HCT116 (cell line): ENCODE measurements around the gene RNF166. TPM values are rescaled to one million over a fixed set of nuclear protein-coding genes. Genes with fewer than 3 reads are reported as not detected.

Source experiments
- ATAC-seq: fragments of 200-7000 bp; cut with Tn5 transposase; 2 replicates; pipeline ENCODE4 v1.9.1; 2020; ENCODE audit warnings: mild to moderate bottlenecking, moderate library complexity
- BruUV-seq: library from RNA; stranded (reverse); fragments of 400-500 nt; replicated peaks from 2 replicates; lab custom pipeline; 2021; lab: Mats Ljungman, UMichigan
- CTCF ChIA-PET: fragments of 300-600 bp; sonication (Branson Sonifier 250); formaldehyde crosslinking; loops from one replicate; lab custom pipeline; 2021; ENCODE audit warnings: antibody characterized with exemption; lab: Charles Lee
- POLR2A ChIA-PET: fragments of 300-600, 350-600 bp; sonication (Branson Sonifier 250); formaldehyde crosslinking; loops from one replicate; lab custom pipeline; 2021; ENCODE audit warnings: antibody characterized with exemption; lab: Charles Lee
- RAD21 ChIA-PET, 2 experiments: fragments of 300-600 bp; sonication (Branson Sonifier 250); formaldehyde crosslinking; loops; one replicate each; lab custom pipeline; 2023; ENCODE audit warnings: low total read pairs in 2 of 2; ENCODE audit not compliant: uncharacterized antibody in 2 of 2, unreplicated experiment in 2 of 2, low non-redundant PET in 1 of 2; lab: Charles Lee
- DNase-seq: peaks from one replicate; pipeline ENCODE4 v3.0.0-alpha.2; 2010; ENCODE audit warnings: low read depth, low spot score
- H2AFZ ChIP-seq: fragments of 200-600 bp; shearing (Covaris generic), sonication (generic); 2 replicates; pipeline ENCODE4 v1.6.1; 2017; ENCODE audit warnings: low read depth, mixed run types, mixed read lengths, antibody characterized with exemption, low read length; ENCODE audit not compliant: poor library complexity, severe bottlenecking
- H3K27ac ChIP-seq: 2 replicates; pipeline ENCODE4 v1.5.1; 2012; ENCODE audit warnings: low read depth, low read length
- H3K27me3 ChIP-seq: fragments of 200-600 bp; sonication (generic); 2 replicates; pipeline ENCODE4 v1.6.1; 2016; ENCODE audit warnings: mixed run types, low read length, mixed read lengths; ENCODE audit not compliant: insufficient read depth
- H3K36me3 ChIP-seq, 2 experiments: fragments of 200-500 bp in 1 of 2; fragments of 200-600 bp in 1 of 2; sonication (Bioruptor generic) in 1 of 2; sonication (generic) in 1 of 2; 2 replicates each; pipeline versions ENCODE4 v1.5.1 to v1.6.1; 2014 to 2016; ENCODE audit warnings: low read length in 2 of 2, inconsistent platforms in 1 of 2, mixed read lengths in 1 of 2, mixed run types in 1 of 2; ENCODE audit not compliant: insufficient read depth in 2 of 2, control insufficient read depth in 1 of 2
- H3K4me1 ChIP-seq, 2 experiments: fragments of 200-600 bp in 1 of 2; sonication (generic) in 1 of 2; 2 replicates each; pipeline versions ENCODE4 v1.5.1 to v1.6.1; 2012 to 2017; ENCODE audit warnings: low read length in 2 of 2, inconsistent platforms in 1 of 2, mild to moderate bottlenecking in 1 of 2, mixed read lengths in 1 of 2, mixed run types in 1 of 2, moderate library complexity in 1 of 2; ENCODE audit not compliant: insufficient read depth in 2 of 2, control insufficient read depth in 1 of 2
- H3K4me2 ChIP-seq: fragments of 200-600 bp; sonication (generic); 2 replicates; pipeline ENCODE4 v1.6.1; 2017; ENCODE audit warnings: mixed run types, low read length, mixed read lengths
- H3K4me3 ChIP-seq, 2 experiments: fragments of 200-600 bp in 1 of 2; sonication (generic) in 1 of 2; replicated peaks in 1 of 2; 2 replicates each; pipeline ENCODE4 v1.5.1; 2011 to 2016; ENCODE audit warnings: low read length in 2 of 2, control low read depth in 1 of 2, low read depth in 1 of 2, mild to moderate bottlenecking in 1 of 2, mixed read lengths in 1 of 2, mixed run types in 1 of 2
- H3K79me2 ChIP-seq: fragments of 200-600 bp; sonication (generic); 2 replicates; pipeline ENCODE4 v1.6.1; 2017; ENCODE audit warnings: mild to moderate bottlenecking, mixed run types, low read length, moderate library complexity, mixed read lengths; ENCODE audit not compliant: insufficient read depth
- H3K9ac ChIP-seq: fragments of 200-600 bp; sonication (generic); 2 replicates; pipeline ENCODE4 v1.6.1; 2016; ENCODE audit warnings: low read length, mixed read lengths
- H3K9me2 ChIP-seq: fragments of 200-600 bp; sonication (generic), shearing (Covaris generic); 2 replicates; pipeline ENCODE4 v1.6.1; 2017; ENCODE audit warnings: mixed run types, mild to moderate bottlenecking, moderate library complexity; ENCODE audit not compliant: insufficient read depth
- H3K9me3 ChIP-seq, 2 experiments: fragments of 200-500 bp in 1 of 2; fragments of 200-600 bp in 1 of 2; sonication (Bioruptor generic) in 1 of 2; sonication (generic) in 1 of 2; 2 replicates each; pipeline ENCODE4 v1.6.1; 2014 to 2017; ENCODE audit warnings: low read length in 2 of 2, mixed read lengths in 2 of 2, inconsistent platforms in 1 of 2, low read depth in 1 of 2, mild to moderate bottlenecking in 1 of 2, mixed run types in 1 of 2, moderate library complexity in 1 of 2; ENCODE audit not compliant: control insufficient read depth in 1 of 2, insufficient read depth in 1 of 2
- H4K20me1 ChIP-seq: fragments of 200-600 bp; sonication (generic), shearing (Covaris generic); 2 replicates; pipeline ENCODE4 v1.6.1; 2017; ENCODE audit warnings: mixed run types, mild to moderate bottlenecking, moderate library complexity; ENCODE audit not compliant: insufficient read depth
- CEBPB ChIP-seq: IDR thresholded peaks from 2 replicates; pipeline ENCODE4 v1.6.1; 2012; ENCODE audit warnings: low read depth
- CTCF ChIP-seq, 3 experiments: fragments of 200-600 bp in 1 of 3; sonication (generic) in 1 of 3; IDR thresholded peaks in 2 of 3; conservative IDR thresholded peaks in 1 of 3; 2 replicates each; pipeline ENCODE4 v1.5.1; 2012 to 2017; ENCODE audit warnings: low read depth in 2 of 3, low read length in 2 of 3, antibody characterized with exemption in 1 of 3, borderline replicate concordance in 1 of 3, control low read depth in 1 of 3, mild to moderate bottlenecking in 1 of 3, mixed read lengths in 1 of 3, mixed run types in 1 of 3, moderate library complexity in 1 of 3; ENCODE audit not compliant: insufficient read depth in 1 of 3
- EGR1 ChIP-seq: IDR thresholded peaks from 2 replicates; pipeline ENCODE4 v1.6.1; 2012; ENCODE audit warnings: low read depth
- ELF1 ChIP-seq: IDR thresholded peaks from 2 replicates; pipeline ENCODE4 v1.6.1; 2012; ENCODE audit warnings: low read depth, borderline replicate concordance
- EZH2 ChIP-seq: fragments of 200-600 bp; sonication (generic); IDR thresholded peaks from 2 replicates; pipeline ENCODE4 v1.6.1; 2017; ENCODE audit warnings: antibody characterized with exemption, mixed run types
- POLR2A ChIP-seq: IDR thresholded peaks from 2 replicates; pipeline ENCODE4 v1.7.0; 2011; ENCODE audit warnings: borderline replicate concordance; ENCODE audit not compliant: insufficient read depth, insufficient read length; ENCODE audit errors: extremely low read depth
- POLR2AphosphoS5 ChIP-seq: IDR thresholded peaks from 2 replicates; pipeline ENCODE4 v1.6.1; 2011; ENCODE audit warnings: mild to moderate bottlenecking, low read depth, low read length, moderate library complexity
- RAD21 ChIP-seq: IDR thresholded peaks from 2 replicates; pipeline ENCODE4 v1.6.1; 2012; ENCODE audit warnings: low read depth, mild to moderate bottlenecking
- REST ChIP-seq: IDR thresholded peaks from 2 replicates; pipeline ENCODE4 v1.6.1; 2012; ENCODE audit warnings: low read depth
- SIN3A ChIP-seq: IDR thresholded peaks from 2 replicates; pipeline ENCODE4 v1.6.1; 2012; ENCODE audit warnings: low read depth
- SRF ChIP-seq: IDR thresholded peaks from 2 replicates; pipeline ENCODE4 v1.6.1; 2012; ENCODE audit warnings: low read depth
- TCF7L2 ChIP-seq: IDR thresholded peaks from 2 replicates; pipeline ENCODE4 v1.7.0; 2011; ENCODE audit warnings: borderline replicate concordance, inconsistent platforms; ENCODE audit not compliant: insufficient read depth, insufficient read length; ENCODE audit errors: extremely low read depth
- ZBTB33 ChIP-seq: IDR thresholded peaks from 2 replicates; pipeline ENCODE4 v1.6.1; 2011; ENCODE audit warnings: mild to moderate bottlenecking, low read length, moderate library complexity; ENCODE audit not compliant: insufficient replicate concordance; ENCODE audit errors: extremely low read depth
- ZFX ChIP-seq: fragments of 450-650 bp; IDR thresholded peaks from 2 replicates; pipeline ENCODE4 v1.6.1; 2017
- intact Hi-C: fragments of 100-400 bp; cut with micrococcal nuclease; formaldehyde crosslinking; loops from 2 replicates; pipeline ENCODE4 v1.10.0; 2022
- total RNA-seq: library from RNA; stranded (reverse); gene quantifications from one replicate; pipeline ENCODE4 v1.2.1, GENCODE V29; 2021; ENCODE audit not compliant: unreplicated experiment
- TF ChIP-seq, protein P1 (sequence below): IDR thresholded peaks from 2 replicates; pipeline ENCODE4 v1.6.1; 2012
- TF ChIP-seq, protein P2 (sequence below): IDR thresholded peaks from 2 replicates; pipeline ENCODE4 v1.6.1; 2012

Gene RNF166
- total RNA-seq, 1 experiment from 2014 or later = 39.4 TPM

- no peak for TF ChIP-seq REST
Measured at GRCh38 chr16:88676502-88677242, 29.5 kb downstream of the RNF166 start (continued).

GRCh38 chr16:88673716-88674379 is 32.4 kb downstream of the RNF166 start:
- no peak overlapping the region for H3K9ac ChIP-seq
- intact Hi-C loops = no loop called here
- RAD21 ChIA-PET = no interaction called here
- H3K4me2 ChIP-seq = no peak overlapping the region
- CTCF ChIA-PET = interaction anchor here (2.8 kb wide), 1 partner anchor 11 kb away, joined by 10 read pairs; no protein-coding TSS in a partner anchor
- no peak overlapping the region for H3K27ac ChIP-seq
- H3K9me3 ChIP-seq = no peaks in the 10 kb centered on the region
- POLR2A ChIA-PET = no interaction called here
- no peaks in the 10 kb centered on the region for H4K20me1 ChIP-seq
- no TSS peak for BruUV-seq
- peaks cover 0 to 4% of the 10 kb centered on the region in 2 experiments; a peak in 1 of 4 replicates for H3K4me1 ChIP-seq
- no peaks in the 10 kb centered on the region for H3K27me3 ChIP-seq
- H3K79me2 ChIP-seq = no peaks in the 10 kb centered on the region
- H3K36me3 ChIP-seq = no peaks in the 10 kb centered on the region
- ATAC-seq = no peak
- DNase-seq = no peak
- H3K9me2 ChIP-seq = no peaks in the 10 kb centered on the region
- no peak overlapping the region for H3K4me3 ChIP-seq
- no peak overlapping the region for H2AFZ ChIP-seq
- TF ChIP-seq TCF7L2 = no peak
- no peak for TF ChIP-seq CEBPB
- no peak for TF ChIP-seq ELF1
- TF ChIP-seq RAD21 = no peak
- TF ChIP-seq ZFX = no peak
- no peak for TF ChIP-seq SIN3A
- TF ChIP-seq ZBTB33 = no peak
- no peak for TF ChIP-seq EGR1
- no peak for TF ChIP-seq SRF
- no peak for TF ChIP-seq EZH2
- TF ChIP-seq, protein P1, sequence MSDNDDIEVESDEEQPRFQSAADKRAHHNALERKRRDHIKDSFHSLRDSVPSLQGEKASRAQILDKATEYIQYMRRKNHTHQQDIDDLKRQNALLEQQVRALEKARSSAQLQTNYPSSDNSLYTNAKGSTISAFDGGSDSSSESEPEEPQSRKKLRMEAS = no peak
- TF ChIP-seq CTCF (IDR thresholded peaks at IDR 0.05 in 2 of 3, conservative IDR thresholded peaks at IDR 0.05 in 1 of 3; ENCODE audit: borderline replicate concordance in 1 of 3, insufficient read depth in 1 of 3, low read depth in 2 of 3, low read length in 2 of 3) = no peak
- TF ChIP-seq, protein P2, sequence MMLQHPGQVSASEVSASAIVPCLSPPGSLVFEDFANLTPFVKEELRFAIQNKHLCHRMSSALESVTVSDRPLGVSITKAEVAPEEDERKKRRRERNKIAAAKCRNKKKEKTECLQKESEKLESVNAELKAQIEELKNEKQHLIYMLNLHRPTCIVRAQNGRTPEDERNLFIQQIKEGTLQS = no peak
- no peak for TF ChIP-seq POLR2A
- no peak for TF ChIP-seq POLR2AphosphoS5
